Embryonic facial prominence (tissue), 1 donor: Measurements from ENCODE around the gene GNB1L.

Experiments used
- DNase-seq: peaks from one replicate; pipeline ENCODE4 v3.0.0-alpha.2; 2016; ENCODE audit errors: extremely low spot score

Gene GNB1L

DNA sequence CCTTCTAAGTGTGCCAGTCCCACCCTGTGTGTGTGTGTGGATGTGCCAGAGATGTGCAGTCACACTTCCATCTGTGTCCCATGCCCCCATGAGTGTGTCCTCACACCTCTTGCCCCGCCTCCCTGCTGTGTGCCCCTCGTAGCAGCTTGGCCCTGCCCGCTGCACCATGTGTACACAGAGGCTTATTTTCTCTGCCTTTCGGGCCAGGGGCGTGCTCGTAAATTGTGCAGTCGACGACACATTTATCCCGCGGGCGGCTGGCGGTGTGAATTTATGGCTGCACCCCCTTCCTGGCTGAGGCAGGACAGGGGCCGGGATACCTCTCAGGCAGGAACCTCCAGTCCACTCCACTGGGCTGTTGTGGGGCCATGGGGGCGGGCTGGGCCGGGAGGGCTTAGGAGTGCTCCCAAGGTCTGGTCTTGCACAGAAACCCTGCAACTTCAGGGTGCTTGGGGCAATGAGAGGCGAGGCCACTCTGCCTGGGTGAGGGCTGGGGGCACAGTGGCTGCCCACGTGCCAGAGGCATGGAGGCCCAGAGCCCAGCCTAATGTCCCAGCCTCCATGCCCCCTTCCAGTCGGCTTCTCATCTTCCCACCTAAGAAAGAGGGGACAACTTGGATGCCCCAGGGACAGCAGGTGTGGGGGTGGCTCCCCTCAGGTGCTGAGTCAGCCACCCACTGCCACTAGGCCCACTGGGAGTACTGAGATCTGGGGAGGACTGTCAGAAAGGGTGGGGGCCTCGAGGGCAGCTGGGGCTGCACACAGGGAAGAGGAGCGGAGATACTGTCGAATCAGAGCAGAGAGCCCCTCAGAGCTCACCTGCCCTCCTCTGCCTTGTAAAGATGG, 118.8 kb downstream of the GNB1L start:
- DNase-seq = no peak

DNA sequence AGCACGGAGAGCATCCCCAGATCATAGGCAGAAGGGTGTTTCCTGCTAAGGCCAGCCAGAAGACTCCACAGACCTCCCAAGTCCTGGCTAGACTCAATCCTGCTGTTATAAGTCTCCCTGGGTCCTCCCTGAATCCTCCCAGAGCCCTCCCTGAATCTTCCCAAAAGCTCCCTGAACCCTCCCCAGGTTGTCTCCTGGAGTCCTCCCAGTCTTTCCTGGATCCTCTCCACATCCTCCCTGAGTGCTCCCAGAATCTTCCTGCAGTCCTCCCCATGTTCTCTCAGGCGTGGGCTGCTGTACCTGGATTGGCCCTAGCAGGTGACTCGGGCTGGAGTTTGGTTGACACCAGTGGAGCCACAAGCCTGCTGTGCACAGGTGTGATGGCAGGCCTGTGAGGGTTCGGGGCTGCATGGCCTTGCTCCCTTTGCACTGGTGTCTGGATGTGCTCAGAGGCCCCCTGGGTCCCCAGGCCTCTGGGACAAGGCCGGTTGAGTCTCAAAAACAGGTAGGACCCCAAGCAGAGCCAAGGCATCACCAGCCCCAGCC, 119.8 kb downstream of the GNB1L start:
- no peak for DNase-seq

GRCh38 chr22:19734163-19734562, 120.5 kb downstream of the GNB1L start:
- DNase-seq = no peak

DNA sequence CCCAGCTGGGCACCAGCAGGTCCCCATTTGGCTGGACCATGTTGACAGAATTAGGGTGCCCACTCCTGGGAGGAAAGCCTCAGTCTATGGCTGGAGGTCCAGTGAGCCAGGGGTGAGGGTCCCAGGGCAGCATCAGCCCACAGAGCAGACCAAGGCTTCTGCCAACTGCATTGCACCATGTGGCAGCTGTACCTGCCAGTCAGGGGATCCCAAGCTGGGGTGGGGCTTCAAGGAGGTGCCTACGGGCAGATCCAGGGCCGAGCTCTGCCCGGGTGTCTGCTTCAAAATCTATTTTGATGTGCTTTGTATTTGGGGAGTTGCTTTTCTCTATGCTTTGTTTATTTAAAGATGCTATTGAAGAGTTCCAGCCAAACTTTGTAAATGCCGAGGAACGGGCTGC, 120.9 kb downstream of the GNB1L start:
- DNase-seq = no peak
